SU-DHL-6 (cell line): ENCODE measurements around the gene NUP98.

ENCODE experiments used
- EZH2phosphoT487 ChIP-seq: fragments of 200-600 bp; sonication (generic), shearing (Covaris generic); conservative IDR thresholded peaks from 2 replicates; pipeline ENCODE4 v1.6.1; 2018; ENCODE audit warnings: mild to moderate bottlenecking, antibody characterized with exemption, low read length, moderate library complexity, mixed read lengths
- TF ChIP-seq, protein P1 (sequence below): fragments of 200-600 bp; sonication (generic); IDR thresholded peaks from one replicate; pipeline ENCODE4 v1.5.1; 2017; ENCODE audit warnings: antibody characterized with exemption, mild to moderate bottlenecking, low read length, moderate library complexity; ENCODE audit not compliant: insufficient read depth, poor library complexity, severe bottlenecking

DNA sequence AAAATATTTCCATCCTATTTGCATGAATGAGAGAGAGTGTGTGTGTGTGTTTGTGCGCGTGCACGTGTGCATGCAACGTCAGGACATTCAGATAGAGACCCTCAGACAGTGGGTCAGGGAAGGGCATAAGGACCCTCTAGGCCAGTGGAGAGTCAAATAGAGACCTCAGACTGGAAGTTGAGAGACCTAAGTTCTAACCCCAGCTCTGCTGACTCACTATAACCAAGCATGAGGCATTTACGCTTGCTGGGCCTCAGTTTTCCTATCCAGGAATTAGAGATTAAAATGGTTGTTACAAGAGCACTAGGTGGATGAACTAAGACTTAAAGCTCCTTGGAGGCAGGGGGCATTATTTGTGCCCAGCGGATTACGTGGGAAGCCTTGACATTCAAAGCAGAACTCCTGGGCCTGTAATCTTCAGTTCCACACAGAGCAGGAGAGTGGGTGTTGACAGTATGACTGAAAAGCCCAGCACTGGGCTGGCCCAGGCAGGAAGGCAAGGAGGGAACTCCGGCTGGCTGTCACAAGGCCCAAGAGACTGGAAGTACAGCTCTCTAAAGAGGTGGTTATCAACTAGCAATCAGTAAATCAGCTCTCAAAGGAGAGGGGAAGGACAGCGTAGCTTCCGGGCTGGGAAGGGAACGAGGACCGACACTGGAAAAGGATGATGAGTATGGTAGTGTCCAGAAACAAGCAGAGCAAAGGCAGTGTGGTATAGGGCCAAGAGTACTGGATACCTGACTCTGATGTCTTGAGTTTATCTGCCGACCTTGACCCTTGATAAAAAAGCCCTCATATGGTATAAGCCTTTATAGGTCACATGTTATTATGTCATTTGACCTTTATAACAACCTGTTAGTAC lies 34.3 kb upstream of the NUP98 start:
- TF ChIP-seq, protein P1, sequence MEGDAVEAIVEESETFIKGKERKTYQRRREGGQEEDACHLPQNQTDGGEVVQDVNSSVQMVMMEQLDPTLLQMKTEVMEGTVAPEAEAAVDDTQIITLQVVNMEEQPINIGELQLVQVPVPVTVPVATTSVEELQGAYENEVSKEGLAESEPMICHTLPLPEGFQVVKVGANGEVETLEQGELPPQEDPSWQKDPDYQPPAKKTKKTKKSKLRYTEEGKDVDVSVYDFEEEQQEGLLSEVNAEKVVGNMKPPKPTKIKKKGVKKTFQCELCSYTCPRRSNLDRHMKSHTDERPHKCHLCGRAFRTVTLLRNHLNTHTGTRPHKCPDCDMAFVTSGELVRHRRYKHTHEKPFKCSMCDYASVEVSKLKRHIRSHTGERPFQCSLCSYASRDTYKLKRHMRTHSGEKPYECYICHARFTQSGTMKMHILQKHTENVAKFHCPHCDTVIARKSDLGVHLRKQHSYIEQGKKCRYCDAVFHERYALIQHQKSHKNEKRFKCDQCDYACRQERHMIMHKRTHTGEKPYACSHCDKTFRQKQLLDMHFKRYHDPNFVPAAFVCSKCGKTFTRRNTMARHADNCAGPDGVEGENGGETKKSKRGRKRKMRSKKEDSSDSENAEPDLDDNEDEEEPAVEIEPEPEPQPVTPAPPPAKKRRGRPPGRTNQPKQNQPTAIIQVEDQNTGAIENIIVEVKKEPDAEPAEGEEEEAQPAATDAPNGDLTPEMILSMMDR, result no peak
- no peak for TF ChIP-seq EZH2phosphoT487
